MM.1S (cell line): Measurements from ENCODE around the gene PPFIA2.

Source experiments
- EZH2 ChIP-seq: fragments of 300-600 bp; sonication (generic); optimal IDR thresholded peaks from 2 replicates; pipeline ENCODE3; 2017; ENCODE audit warnings: low read depth, mild to moderate bottlenecking, antibody characterized with exemption, low read length, mixed read lengths
- EZH2phosphoT487 ChIP-seq: fragments of 300-600 bp; sonication (generic); IDR thresholded peaks from 2 replicates; pipeline ENCODE4 v1.6.1; 2018; ENCODE audit warnings: antibody characterized with exemption, low read length
- TF ChIP-seq, protein P1 (sequence below): fragments of 300-600 bp; sonication (generic); IDR thresholded peaks from 2 replicates; pipeline ENCODE4 v1.5.1; 2016; ENCODE audit warnings: antibody characterized with exemption, low read length, mixed read lengths

DNA sequence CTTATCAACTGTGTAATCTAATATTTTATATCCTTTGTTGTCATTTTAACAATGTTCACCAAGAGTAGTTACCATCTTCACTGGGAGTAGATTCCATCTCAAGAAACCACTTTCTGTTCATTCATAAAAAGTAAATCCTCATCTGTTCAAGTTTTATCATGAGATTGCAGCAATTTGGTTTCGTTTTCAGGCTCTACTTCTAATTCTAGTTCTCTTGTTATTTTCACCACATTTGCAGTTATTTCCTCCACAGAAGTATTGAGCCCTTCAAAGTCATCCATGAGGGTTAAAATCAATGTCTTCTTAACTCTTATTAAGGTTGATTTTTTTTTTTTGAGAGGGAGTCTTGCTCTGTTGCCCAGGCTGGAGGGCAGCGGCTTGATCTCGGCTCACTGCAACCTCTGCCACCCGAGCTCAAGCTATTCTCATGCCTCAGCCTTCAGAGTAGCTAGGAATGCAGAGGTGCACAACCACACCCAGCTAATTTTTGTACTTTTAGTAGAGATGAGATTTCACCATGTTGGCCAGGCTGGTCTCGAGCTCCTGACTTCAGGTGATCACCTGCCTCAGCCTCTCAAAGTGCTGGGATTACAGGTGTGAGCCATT, 404.7 kb downstream of the PPFIA2 start:
- TF ChIP-seq, protein P1, sequence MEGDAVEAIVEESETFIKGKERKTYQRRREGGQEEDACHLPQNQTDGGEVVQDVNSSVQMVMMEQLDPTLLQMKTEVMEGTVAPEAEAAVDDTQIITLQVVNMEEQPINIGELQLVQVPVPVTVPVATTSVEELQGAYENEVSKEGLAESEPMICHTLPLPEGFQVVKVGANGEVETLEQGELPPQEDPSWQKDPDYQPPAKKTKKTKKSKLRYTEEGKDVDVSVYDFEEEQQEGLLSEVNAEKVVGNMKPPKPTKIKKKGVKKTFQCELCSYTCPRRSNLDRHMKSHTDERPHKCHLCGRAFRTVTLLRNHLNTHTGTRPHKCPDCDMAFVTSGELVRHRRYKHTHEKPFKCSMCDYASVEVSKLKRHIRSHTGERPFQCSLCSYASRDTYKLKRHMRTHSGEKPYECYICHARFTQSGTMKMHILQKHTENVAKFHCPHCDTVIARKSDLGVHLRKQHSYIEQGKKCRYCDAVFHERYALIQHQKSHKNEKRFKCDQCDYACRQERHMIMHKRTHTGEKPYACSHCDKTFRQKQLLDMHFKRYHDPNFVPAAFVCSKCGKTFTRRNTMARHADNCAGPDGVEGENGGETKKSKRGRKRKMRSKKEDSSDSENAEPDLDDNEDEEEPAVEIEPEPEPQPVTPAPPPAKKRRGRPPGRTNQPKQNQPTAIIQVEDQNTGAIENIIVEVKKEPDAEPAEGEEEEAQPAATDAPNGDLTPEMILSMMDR, result no peak
- TF ChIP-seq EZH2, result no peak
- TF ChIP-seq EZH2phosphoT487, result no peak
